ENCODE data around the gene H19.

H19 gene

DNA sequence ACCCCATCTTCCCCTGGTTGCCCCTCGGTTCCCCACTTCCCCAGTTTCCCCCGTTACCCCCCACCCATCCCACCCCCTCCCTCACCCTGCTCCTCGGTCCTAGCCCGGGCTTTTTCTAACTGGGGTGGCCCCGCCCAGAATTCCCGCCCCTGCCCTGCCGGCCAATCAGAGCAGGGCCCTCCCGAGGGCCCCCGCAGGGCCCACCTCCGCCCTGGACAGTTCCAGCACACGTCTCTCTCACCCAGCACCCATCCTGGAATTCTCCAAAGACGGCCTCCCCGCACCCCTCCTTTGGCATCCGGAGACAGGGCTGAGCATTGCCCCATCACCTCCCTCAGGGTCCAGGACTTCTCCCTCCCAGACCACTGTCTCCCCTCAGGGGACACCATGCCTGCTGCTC is at the start of gene H19:
TSS of gene H19 (minus strand) at position 88 of the 400 bp plus-strand sequence.
- FAIRE-seq = no peak

DNA sequence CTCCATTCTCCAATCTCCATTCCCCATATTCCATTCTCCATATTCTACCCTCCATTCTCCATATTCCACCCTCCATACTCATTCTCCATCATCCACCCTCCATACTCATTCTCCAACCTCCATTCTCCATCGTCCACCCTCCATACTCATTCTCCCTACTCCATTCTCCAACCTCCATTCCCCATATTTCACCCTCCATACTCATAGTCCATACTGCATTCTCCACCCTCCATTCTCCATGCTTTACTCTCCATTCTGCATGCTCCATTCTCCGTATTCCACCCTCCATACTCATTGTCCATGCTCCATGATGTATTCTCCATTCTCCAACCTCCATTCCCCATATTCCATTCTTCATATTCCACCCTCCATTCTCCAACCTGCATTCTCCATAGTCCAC is 44.3 kb upstream of the H19 start:
- FAIRE-seq = no peak

DNA sequence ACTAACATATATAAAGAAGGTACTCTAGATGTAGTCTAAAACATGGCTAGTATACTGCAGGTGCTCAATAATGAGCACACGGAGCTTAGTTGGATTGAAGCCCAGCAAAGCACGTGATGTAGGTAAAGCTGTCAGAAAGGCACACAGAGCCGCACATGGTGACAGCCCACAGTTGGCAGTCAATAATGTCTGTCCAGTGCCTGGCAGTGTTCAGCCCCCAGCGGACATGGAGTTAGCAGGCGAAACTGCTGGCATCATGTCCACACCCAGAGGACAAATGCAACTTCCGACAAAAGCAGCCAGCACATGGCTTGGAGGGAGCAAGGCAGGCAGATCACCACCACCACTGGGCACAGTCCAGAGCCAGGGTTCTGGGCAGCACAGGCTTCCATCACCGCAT is 43.5 kb upstream of the H19 start:
- FAIRE-seq = no peak

DNA sequence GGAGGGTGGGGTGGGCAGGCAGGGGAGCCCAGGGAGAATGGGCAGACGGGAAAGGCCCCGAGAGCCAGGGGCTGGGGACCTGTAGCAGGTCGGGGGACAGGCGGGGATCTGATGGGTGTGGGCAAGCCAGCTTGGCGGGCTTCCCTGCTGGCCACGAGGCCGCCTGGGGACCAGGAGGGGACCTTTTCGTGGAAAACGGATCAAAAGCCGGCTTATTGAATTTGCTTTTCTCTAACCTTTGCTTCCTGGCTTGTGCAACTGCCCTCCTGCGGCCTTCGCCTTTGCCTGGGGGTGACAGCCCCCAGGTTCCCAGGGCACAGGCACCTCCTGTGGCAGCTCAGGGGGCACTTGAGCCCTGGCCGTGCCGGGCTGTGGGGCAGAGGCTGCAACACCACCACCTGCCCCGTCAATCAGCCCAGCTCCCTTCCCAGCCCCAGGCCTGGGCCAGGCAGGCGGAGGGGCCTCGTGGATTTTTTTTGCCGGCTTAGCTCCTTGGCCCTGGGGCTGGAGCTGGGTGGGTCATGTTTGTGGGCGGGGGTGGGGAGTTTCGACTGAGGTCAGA is 41.6 kb upstream of the H19 start:
- no peak for FAIRE-seq

DNA sequence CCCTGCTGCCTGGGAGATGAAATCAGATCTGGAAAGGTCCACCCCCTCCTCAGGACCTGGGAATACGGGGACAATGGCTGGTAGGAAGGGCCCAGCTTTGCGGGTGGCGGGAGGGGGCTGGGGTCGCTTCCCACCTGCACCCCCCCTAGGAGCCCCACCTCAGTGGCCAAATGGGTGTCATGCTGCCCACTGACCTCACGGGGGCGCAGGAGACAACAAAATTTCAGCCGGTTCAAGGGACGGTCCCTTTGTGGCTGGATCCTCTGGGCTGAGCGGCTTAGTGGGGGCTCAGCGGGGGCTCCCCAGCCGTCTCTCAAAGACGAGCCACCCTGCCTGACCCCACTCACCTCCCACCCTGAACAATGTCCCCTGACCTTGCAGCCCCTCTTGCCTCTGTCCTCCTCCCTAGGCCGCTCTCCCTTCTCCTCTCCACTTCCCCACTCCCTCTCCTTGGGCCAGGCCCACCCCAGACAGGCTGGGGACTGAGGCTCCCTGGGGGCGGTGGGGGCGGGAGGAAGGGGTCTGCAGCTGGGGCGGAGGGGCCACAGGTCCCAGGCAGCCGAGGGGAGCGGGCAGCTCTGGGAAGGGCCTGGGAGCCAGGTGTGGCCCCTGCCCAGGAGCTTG is 39.3 kb upstream of the H19 start:
- FAIRE-seq = no peak

DNA sequence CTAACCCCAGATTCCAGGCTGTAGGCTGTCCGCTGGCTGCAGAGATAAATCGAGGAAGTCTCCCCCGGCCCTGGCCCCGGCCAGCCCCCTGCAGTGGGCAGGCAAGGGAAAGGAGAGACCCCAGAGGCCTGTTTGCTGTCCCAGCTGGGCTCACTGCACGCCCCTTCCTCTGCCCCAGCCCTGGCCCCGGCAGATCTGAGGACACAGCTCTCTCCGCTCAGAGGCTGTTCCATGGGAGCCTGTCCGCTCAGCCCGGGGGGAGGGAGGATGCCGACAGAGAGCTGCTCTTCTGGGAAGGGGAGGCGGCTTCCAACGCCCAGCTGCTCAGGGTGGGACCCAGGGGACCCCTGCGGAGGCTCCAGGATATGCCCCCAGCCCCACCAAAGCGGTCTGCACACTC is 37.7 kb upstream of the H19 start:
- no peak for FAIRE-seq

DNA sequence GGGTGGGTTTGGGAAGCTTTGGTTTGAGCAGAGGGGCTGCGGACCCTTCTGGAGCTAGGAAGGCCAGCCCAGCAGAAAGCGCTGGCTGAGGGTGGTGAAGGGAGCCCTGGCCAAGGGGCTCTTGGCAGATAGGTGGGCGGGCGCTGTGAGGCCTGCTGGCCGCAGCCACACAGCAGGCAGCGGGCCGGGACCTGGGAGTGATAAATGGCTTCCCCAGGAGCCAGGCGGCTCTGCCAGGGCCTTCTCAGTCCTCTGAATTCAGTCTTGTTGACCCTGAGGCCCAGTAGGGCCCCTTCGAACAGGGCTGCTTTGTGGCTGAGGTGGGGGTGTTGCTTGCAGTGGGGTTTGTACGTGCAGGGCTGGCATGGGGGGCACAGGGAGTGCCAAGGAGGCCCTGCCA is 33.4 kb upstream of the H19 start:
- FAIRE-seq = no peak

DNA sequence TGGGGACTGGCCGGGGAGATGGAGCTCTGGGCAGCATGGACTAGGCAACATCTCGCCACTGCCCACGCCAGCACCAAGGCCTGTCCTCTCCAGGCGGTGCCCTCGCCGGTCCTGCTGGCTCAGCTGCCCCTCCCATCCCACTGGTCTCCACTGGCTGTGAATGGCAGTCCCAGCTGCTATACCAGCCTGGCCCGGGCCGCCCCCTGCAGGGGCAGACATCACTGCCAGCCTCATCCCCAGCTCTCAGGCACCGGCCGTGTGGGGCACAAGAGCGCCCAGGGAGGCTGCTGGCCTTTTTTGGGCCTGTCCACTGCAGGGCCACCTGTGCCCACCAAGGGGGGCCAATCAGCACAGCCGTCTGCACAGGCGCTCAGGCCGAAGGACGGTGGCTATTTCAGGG is 30.1 kb upstream of the H19 start:
- no peak for FAIRE-seq

DNA sequence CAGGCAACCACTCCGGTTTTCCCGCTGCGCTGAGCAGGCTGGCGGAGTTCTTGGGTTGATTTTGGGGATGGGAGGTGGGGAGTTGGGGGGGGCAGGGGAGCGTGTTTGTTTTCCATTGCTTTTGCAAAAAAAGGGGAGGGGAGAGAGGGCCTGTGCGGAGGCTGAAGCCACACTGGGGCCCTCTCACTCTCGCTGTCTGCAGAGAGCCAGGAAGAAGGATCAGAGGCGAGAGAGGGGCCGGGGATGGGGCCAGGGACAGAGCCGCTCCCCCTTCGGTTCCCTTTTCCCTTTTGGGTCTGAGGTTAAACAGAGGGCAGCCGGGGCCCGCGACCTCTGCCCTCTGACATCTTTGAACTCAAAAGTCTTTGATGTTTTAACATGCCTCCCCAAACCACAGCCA is 17.4 kb upstream of the H19 start:
- FAIRE-seq = no peak

DNA sequence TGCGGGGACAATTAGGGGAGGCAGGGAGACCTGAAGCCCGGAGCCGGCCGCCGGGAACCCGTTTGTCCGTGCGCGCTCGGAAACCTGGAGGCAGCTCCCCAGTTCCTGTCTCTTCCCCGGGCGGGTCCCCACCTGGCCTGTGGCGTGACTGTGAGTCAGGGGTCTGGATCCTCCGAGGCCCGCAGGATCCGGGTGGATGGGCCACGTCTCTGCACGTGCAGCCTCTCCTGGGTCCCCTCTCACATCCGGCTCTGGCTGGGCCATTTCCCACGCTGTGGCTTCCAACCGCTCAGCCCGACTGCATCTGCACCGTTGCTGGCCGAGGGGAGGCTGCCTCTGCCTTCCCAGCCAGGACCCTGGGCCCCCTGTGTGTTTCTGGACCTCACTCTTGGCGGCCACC is 14.8 kb upstream of the H19 start:
- no peak for FAIRE-seq

DNA sequence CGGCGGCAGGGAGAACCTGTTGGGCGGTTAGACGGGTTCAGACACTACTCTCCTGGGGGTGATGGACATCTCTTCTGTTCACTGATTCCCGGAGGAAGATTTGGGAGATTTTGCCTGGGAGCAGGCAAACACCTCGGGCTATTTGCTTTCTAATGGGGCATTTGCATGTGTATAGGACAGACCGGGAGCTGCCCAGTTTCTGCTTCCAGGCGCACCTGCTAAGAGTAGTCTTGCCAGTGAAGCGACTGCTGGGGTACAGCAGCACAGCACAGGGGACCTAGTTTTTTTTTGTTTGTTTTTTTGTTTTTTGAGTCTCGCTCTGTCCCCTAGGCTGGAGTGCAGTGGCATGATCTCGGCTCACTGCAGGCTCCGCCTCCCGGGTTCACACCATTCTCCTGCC is 6.8 kb upstream of the H19 start:
- no peak for FAIRE-seq

DNA sequence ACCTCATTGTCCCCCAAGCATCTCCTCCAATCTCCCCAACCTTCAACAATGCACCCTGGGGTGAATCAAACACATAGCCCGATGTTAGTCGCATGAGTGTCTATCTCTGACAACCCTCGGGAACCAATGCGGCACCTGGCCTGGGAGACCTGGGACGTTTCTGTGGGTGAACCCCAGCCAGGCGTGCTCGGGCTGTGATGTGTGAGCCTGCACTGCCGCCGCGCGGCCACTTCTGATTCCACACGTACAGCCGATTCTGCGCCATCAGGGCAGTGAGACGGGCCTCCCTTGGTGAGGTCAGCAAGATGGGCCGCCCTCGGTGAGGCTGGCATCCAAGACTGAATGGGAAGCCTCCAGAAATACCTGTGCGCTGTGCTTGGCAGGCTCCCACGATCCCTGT is 5.2 kb upstream of the H19 start:
- no peak for FAIRE-seq

DNA sequence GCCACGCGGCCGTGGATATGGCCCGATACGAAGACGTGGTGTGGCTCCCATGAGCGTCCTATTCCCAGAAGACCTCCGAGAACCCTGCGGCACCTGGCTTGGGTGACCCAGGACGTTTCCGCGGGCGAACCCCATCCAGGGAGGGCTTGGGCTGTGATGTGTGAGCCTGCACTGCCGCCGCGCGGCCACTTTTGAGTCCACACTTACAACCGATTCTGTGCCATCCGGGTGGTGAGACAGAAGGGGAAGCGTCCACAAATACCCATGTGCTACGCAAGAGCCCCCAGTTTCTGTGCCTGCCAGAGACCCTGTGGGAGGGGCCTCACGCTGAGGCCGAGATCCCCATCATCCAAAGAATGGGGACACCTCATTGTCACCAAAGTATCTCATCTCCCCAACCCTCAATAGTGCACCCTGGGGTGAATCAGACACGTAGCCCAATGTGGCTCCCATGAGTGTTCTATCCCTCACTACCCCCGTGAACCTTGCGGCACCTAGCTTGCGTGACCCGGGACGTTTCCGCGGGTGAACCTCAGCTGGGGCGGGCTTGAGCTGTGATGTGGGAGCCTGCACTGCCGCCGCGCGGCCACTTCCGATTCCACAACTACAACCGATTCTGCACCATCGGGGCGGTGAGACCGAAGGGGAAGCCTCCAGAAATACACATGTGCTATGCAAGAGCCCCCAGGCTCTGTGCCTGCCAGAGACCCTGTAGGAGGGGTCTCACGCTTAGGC is 4.6 kb upstream of the H19 start:
- FAIRE-seq = no peak

DNA sequence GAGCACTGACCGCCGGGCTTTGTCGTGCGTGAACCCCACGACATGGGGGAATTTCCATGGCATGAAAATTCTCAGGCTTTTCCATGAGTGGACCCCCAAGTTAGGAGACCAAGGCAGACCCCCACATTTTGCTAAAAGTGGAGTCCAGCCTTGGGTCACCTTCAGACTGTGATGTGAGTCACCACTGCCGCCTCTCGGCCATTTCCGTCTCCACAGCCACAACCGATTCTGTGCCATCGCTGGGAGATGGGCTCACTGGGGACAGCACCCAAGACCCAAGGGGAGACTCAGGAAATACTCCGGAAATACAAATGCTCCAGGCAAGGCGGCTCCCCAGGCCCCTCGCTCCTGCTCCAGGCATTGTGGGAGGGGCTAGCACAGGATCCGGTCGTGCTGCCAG is 1.2 kb upstream of the H19 start:
- FAIRE-seq = no peak

DNA sequence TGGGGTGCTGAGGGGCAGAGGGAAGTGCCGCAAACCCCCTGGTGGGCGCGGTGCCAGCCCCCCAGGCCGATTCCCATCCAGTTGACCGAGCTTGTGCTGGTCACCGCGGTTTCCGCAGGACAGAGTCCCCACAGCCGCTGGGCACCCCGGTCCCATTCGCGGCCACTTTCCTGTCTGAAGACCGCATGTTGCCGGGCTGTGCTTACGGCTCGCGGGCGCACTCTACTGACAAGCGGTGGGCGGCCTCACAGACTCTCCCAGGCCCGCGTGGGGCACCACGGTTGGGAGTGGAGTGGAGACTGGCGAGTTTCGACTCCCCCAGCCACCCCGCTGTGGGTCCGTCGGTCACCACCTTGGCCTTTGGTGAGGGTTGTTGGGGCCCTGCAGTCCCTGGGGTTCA is 648 bp upstream of the H19 start:
- FAIRE-seq = no peak

DNA sequence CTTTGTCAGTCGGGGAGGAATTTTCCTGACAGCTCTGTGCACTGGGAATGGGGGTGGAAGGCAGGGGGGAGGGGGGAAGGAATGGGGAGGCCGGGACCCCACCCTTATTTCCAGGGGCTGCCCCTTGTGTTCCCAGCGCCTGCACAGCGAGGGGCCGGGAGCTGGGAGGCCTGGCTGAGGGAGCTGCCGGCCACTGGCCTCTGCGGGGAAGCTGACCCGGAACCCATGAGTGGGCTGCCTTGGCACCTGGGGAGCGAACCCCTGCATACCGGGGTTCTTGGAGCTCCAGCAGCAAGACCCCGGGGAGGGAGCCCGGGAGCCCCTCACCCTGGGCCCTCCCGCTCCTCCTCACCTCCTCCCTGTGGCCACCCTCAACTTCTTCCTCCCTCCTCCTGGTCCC is 3.5 kb downstream of the H19 start:
- FAIRE-seq = no peak

DNA sequence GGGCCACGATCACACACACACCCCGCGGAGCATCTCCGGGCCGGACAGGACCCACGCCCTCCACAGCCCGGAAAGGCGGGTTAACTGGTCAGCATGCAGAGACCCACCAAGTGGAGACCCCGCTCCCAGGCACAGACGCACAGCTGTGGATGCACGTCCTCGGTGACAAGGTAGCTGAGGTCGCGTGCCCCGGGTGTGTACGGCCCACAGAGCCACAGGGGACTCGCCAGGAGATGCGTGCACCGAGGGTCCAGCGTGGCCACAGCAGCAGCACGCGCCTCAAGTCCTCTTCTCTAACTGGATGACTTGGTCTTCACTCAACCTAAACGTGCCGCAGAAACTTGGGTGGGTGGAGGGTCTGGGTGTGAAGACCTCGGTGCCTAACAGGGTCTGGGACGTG is 5.5 kb downstream of the H19 start:
- FAIRE-seq = no peak

DNA sequence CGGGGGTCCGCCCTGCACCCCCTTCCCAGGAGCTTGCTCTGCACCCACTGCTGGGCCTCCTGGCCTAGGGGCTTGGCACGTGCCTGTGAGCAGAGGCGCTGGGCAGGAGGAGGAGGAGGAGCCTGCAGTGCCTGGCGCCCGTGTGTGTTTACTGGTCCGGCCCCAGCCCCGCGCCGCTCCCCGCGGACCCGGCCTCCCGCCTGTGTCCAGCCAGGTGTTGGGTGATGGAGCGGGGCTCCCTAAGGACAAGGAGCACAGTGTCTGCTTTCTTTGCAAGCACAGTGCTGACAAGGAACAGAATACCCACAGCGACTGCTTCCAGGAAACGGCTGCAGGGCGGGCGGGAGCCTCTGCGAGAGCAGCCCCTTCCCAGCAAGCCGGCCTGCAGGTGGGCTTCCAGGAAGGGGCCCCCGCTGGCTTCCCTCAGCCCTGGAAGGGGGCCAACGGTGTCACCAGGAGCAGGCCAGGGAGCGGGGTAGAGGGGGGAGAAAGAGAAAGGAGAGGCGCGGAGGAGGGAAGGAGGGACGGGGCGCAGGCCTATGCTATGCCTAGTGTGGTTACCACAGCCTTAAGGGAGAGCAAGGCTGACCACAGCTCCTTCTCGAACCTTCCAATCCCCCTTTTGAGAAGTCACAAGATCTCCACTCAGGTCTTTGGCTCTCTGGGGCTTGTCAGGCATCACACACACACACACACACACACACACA is 6.6 kb downstream of the H19 start:
- no peak for FAIRE-seq

DNA sequence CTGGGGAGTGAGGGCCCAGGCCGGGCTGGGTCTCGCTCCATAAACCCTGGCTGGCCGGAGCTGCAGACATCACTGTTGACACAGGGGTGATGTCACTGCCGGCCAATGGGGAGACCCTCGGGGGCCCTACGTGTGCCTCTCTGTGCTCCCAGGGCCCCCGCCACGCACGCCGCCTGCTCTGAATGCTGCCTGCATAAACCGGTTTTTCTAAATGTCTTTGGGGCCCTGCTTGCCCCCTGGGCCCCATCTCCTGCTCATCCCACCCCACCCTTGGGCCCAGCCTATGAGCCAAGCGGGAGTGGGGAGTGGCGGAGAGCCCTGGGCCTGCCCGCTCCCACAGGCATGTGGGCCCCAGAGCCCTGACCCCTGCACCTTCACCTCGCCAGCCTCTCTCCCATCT is 7.7 kb downstream of the H19 start:
- no peak for FAIRE-seq

DNA sequence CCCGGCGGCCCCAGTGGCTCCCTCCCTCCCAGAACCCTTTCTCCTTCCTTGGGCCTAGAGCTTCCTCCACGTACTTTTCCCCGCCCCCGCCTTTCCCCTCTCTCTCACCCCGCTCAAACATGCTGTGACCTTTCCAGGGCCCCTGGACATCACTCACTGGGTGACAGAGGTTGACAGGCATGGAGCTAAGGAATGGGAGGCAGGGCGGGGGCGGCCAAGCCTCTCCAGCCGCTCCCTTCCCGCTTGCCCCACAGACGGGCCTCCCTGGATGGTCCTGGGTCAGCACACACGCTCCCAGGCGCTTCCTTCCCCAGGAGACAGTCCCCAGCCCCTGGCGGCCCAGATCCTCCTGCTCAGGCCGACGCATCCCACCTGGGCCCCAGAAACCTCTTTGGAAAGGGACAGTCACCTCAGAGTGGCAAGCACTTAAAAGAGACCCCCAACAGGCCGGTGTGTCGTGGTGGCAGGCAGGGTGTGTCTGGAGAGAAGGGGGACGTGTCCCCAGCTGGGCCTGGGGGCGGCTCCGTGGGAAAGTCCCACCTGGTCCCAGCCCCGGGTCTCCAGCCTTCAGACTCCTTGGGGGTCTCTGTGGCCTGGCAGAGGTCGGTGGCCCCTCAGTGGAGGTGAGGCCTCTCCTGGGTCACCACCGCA is 8.8 kb downstream of the H19 start:
- FAIRE-seq = no peak

DNA sequence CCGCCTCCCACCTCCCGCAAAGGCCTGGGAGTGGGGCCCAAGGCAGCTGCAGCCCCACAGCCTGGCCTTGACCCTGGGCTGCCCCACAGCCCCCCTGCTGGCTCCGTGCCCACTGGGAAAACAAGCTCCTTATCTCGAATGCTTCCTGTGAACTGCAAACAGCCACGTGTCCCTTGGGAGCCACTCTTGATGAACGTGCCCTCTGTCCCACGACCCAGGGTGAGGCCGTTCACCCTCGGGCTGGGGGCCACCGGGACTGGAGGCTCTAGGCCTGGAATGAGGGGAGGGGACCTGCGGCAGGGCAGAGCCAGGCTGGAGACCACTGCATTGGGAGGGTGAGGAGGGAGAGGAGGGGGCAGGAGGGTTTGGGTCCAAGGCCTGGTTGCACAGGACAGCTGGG is 9.5 kb downstream of the H19 start:
- no peak for FAIRE-seq

DNA sequence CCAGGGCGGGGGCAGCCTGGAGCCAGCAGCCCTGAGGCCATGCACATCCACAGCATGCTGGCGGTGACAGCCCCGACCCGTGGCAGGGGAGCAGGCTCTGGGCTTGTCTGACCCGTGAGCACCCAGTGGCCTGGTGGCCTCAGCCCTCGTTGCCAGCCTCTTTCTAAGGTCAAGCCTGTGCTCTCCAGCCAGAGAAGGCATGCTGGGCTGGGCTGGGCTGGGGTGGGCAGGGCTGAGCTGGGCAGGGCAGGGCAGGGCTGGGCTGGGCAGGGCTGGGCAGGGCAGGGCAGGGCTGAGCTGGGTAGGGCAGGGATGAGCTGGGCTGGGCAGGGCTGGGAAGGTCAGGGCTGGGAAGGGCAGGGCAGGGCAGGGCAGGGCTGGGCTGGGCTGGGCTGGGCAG is 10.6 kb downstream of the H19 start:
- FAIRE-seq = no peak

DNA sequence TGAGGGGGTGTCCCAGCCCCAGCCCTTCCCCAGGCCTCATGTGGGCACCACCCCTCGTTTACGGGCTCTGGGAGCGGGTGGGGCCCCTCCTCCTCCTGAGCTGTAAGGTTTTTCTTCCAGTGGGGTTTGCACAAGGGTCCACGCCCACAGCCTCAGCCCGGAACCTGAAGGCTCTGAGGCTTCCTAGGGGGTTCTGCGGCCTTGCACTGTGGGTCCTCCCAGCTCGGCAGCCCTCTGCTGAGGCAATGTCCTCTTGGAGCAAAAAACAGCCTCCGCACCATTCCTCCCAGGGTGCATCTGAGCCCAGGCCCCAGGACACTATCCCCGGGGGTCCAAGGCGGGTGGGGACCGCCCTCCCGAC is 14.1 kb downstream of the H19 start:
- FAIRE-seq = no peak

Measured in colon (tissue), 2 donors.